ENCODE data around the gene ELP5. TPM values are rescaled to one million over a fixed set of nuclear protein-coding genes. Genes with fewer than 3 reads are reported as not detected.

Gene ELP5
- total and polyA plus RNA-seq, 10 of the 15 experiments (the other 5 are each of a cell fraction or from before 2014, with no cell fraction given), result 41.1 to 109 (median 77.5) TPM

- TF ChIP-seq SMARCA5 (IDR thresholded peaks at IDR 0.05) (no peak; the same call in 1 of the 2 replicates), BMI1 (IDR thresholded peaks at IDR 0.05; ENCODE audit: borderline replicate concordance) (no peak), MTA2 (IDR thresholded peaks at IDR 0.05; ENCODE audit: low read depth) (peak; percentile 59; the same call in 1 of the 2 replicates), ATF3 (IDR thresholded peaks at IDR 0.05; ENCODE audit: borderline replicate concordance, extremely low read depth, low read depth, low read length) (no peak), POLR2AphosphoS2 (IDR thresholded peaks at IDR 0.05; ENCODE audit: low read depth, low read length) (peak; percentile 72), DPF2 (IDR thresholded peaks at IDR 0.05) (no peak), ZNF274 (IDR thresholded peaks at IDR 0.05; ENCODE audit: insufficient read depth, insufficient read length) (no peak), POLR2A (IDR thresholded peaks at IDR 0.05; ENCODE audit: low read depth, low read length) (peak; percentile 84), CHD4 (IDR thresholded peaks at IDR 0.05) (no peak), RCOR1 (conservative IDR thresholded peaks at IDR 0.05; ENCODE audit: low read depth, low read length) (no peak), HDGF (IDR thresholded peaks at IDR 0.05) (peak; percentile 99), SRF (IDR thresholded peaks at IDR 0.05; ENCODE audit: low read depth in 2 of 2, low read length in 2 of 2) (peak in 1 of 2 experiments; percentile 88; a peak in 2 of 4 replicates), SREBF1 (IDR thresholded peaks at IDR 0.05; ENCODE audit: low read length) (no peak), BCL11A (IDR thresholded peaks at IDR 0.05; ENCODE audit: low read depth, low read length) (no peak), RAD51 (IDR thresholded peaks at IDR 0.05) (no peak), NFYA (IDR thresholded peaks at IDR 0.05; ENCODE audit: borderline replicate concordance, low read depth, low read length) (no peak), IRF4 (IDR thresholded peaks at IDR 0.05; ENCODE audit: low read depth, low read length) (no peak)
- TF ChIP-seq, protein P1, sequence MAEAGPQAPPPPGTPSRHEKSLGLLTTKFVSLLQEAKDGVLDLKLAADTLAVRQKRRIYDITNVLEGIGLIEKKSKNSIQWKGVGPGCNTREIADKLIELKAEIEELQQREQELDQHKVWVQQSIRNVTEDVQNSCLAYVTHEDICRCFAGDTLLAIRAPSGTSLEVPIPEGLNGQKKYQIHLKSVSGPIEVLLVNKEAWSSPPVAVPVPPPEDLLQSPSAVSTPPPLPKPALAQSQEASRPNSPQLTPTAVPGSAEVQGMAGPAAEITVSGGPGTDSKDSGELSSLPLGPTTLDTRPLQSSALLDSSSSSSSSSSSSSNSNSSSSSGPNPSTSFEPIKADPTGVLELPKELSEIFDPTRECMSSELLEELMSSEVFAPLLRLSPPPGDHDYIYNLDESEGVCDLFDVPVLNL (IDR thresholded peaks at IDR 0.05; ENCODE audit: low read depth, low read length), result no peak
- TF ChIP-seq, protein P2, sequence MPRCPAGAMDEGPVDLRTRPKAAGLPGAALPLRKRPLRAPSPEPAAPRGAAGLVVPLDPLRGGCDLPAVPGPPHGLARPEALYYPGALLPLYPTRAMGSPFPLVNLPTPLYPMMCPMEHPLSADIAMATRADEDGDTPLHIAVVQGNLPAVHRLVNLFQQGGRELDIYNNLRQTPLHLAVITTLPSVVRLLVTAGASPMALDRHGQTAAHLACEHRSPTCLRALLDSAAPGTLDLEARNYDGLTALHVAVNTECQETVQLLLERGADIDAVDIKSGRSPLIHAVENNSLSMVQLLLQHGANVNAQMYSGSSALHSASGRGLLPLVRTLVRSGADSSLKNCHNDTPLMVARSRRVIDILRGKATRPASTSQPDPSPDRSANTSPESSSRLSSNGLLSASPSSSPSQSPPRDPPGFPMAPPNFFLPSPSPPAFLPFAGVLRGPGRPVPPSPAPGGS (IDR thresholded peaks at IDR 0.05; ENCODE audit: borderline replicate concordance, insufficient read depth, low read depth, low read length, poor library complexity, severe bottlenecking), result no peak
- TF ChIP-seq, protein P3, sequence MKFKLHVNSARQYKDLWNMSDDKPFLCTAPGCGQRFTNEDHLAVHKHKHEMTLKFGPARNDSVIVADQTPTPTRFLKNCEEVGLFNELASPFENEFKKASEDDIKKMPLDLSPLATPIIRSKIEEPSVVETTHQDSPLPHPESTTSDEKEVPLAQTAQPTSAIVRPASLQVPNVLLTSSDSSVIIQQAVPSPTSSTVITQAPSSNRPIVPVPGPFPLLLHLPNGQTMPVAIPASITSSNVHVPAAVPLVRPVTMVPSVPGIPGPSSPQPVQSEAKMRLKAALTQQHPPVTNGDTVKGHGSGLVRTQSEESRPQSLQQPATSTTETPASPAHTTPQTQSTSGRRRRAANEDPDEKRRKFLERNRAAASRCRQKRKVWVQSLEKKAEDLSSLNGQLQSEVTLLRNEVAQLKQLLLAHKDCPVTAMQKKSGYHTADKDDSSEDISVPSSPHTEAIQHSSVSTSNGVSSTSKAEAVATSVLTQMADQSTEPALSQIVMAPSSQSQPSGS (IDR thresholded peaks at IDR 0.05; ENCODE audit: low read length), result no peak
- TF ChIP-seq, protein P4, sequence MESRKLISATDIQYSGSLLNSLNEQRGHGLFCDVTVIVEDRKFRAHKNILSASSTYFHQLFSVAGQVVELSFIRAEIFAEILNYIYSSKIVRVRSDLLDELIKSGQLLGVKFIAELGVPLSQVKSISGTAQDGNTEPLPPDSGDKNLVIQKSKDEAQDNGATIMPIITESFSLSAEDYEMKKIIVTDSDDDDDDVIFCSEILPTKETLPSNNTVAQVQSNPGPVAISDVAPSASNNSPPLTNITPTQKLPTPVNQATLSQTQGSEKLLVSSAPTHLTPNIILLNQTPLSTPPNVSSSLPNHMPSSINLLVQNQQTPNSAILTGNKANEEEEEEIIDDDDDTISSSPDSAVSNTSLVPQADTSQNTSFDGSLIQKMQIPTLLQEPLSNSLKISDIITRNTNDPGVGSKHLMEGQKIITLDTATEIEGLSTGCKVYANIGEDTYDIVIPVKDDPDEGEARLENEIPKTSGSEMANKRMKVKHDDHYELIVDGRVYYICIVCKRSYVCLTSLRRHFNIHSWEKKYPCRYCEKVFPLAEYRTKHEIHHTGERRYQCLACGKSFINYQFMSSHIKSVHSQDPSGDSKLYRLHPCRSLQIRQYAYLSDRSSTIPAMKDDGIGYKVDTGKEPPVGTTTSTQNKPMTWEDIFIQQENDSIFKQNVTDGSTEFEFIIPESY (IDR thresholded peaks at IDR 0.05), result no peak
- TF ChIP-seq, protein P5, sequence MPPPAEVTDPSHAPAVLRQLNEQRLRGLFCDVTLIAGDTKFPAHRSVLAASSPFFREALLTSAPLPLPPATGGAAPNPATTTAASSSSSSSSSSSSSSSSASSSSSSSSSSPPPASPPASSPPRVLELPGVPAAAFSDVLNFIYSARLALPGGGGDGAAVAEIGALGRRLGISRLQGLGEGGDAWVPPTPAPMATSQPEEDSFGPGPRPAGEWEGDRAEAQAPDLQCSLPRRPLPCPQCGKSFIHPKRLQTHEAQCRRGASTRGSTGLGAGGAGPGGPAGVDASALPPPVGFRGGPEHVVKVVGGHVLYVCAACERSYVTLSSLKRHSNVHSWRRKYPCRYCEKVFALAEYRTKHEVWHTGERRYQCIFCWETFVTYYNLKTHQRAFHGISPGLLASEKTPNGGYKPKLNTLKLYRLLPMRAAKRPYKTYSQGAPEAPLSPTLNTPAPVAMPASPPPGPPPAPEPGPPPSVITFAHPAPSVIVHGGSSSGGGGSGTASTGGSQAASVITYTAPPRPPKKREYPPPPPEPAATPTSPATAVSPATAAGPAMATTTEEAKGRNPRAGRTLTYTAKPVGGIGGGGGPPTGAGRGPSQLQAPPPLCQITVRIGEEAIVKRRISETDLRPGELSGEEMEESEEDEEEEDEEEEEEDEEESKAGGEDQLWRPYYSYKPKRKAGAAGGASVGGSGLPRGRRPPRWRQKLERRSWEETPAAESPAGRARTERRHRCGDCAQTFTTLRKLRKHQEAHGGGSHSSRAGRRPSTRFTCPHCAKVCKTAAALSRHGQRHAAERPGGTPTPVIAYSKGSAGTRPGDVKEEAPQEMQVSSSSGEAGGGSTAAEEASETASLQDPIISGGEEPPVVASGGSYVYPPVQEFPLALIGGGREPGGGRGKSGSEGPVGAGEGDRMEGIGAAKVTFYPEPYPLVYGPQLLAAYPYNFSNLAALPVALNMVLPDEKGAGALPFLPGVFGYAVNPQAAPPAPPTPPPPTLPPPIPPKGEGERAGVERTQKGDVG (CRISPR knock-in tag; IDR thresholded peaks at IDR 0.05), result no peak
Measured at GRCh38 chr17:7306911-7307685, 55.1 kb downstream of the ELP5 start, which contains the start of gene EIF5A (continued).
